Activated CD4-positive, alpha-beta T cell treated with anti-CD3 and anti-CD28 coated beads for 36 hours (primary cell): Measurements from ENCODE around the gene LAMTOR4. TPM values are rescaled to one million over a fixed set of nuclear protein-coding genes. Genes with fewer than 3 reads are reported as not detected.
"Not testable (repeated sequence)": the region's sequence is repeated elsewhere in the genome, so short reads cannot be mapped to it uniquely, and the experiment has no call there.

Experiments used
- ATAC-seq: fragments of 200-7000 bp; cut with Tn5 transposase; one replicate; pipeline ENCODE4 v1.10.0; 2021; ENCODE audit warnings: mild to moderate bottlenecking, moderate library complexity
- CTCF ChIA-PET: fragments of 350-600 bp; sonication (Branson Sonifier 250); formaldehyde crosslinking; loops from one replicate; lab custom pipeline; 2021; ENCODE audit warnings: antibody characterized with exemption; lab: Charles Lee
- POLR2A ChIA-PET: fragments of 350-600 bp; sonication (Branson Sonifier 250); formaldehyde crosslinking; loops from one replicate; lab custom pipeline; 2021; ENCODE audit warnings: antibody characterized with exemption, inconsistent platforms; lab: Charles Lee
- DNase-seq: peaks from one replicate; pipeline ENCODE4 v3.0.0-alpha.2; 2020
- H3K27ac Mint-ChIP-seq: one replicate; pipeline ENCODE4 v1.8.0; 2021; ENCODE audit warnings: mixed read lengths
- H3K27me3 Mint-ChIP-seq: one replicate; pipeline ENCODE4 v1.8.0; 2021; ENCODE audit warnings: mixed read lengths
- H3K36me3 Mint-ChIP-seq: one replicate; pipeline ENCODE4 v1.8.0; 2021; ENCODE audit warnings: low read depth, mixed read lengths
- H3K4me1 Mint-ChIP-seq: one replicate; pipeline ENCODE4 v1.8.0; 2021; ENCODE audit warnings: mixed read lengths
- H3K4me3 Mint-ChIP-seq: one replicate; pipeline ENCODE4 v1.8.0; 2021; ENCODE audit warnings: mild to moderate bottlenecking, moderate library complexity, mixed read lengths
- H3K9me3 Mint-ChIP-seq: one replicate; pipeline ENCODE4 v1.8.0; 2021; ENCODE audit warnings: low read depth, mixed read lengths
- intact Hi-C, 2 experiments: fragments of 100-400 bp; cut with DNase I in 1 of 2; cut with micrococcal nuclease in 1 of 2; formaldehyde crosslinking; loops; one replicate each; pipeline versions ENCODE4 v1.14.2 to v1.15.1; 2022 to 2024; cut with DNase I, micrococcal nuclease
- total RNA-seq, 2 experiments: library from RNA; stranded (reverse); gene quantifications; one replicate each; pipeline ENCODE4 v1.2.3, GENCODE V29; 2021

The LAMTOR4 gene
- total RNA-seq, 2 experiments from 2014 or later: 69.6 to 120 TPM

DNA sequence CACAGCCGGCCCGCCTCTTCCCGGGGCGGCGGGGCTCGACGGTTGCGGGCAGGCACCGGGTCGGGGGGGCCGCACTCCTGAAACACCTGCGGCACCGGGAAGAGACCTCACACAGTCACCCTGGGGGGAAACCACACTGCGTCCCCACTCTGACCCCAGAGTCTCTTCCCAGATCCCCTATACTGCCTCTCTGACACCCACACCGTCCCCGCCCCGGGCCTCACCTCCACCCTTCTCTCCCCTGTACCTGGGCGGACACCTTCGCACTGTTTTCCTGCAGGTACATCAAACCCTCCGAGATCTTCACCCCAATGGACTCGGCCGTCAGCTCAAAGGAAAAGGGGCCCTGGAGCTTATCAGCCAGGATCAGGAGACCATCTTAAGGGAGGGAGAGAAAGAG, 23.1 kb downstream of the LAMTOR4 start:
- no peak overlapping the region for H3K27ac Mint-ChIP-seq

DNA sequence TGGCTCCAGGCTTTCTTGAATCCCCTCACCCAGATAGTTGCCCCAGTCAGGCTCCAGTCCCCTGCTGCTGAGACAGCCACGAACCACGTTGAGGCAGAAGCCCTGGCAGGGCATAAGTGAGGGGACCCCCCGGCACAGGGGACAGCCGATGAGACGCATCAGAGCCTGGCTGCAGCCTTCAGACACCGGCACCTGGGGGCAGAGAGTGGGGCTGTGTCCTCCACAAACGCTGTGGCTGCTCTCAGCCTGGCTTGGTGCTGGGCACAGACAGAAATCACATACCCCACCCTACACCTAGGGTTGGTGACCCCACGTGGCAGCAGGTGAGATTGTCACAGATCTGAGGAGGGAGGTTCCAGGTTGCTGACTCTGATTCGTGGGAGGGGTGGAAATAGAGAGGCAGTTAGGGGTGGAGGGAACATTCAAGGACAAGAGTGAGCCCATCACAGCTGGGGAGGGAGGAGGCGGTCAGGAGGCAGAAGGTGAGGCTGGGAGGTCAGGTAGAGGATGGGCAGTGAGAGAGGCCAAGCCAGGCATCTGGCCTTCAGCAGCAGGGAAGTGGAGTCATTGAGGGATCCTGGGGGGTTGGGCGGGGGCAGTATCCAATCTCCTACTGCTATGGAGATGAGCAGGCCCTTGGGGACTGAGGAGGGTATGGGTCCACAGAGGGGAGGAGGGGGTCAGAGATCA, 25.2 kb downstream of the LAMTOR4 start:
- ChIA-PET POLR2A (no interaction called here), CTCF (interaction anchor here (0.7 kb wide), 1 partner anchor 191 kb away, joined by 4 read pairs; no protein-coding TSS in a partner anchor)
- Mint-ChIP-seq H3K27me3 (peaks cover 3% of the 10 kb centered on the region), H3K4me3 (no peak overlapping the region), H3K27ac (no peak overlapping the region), H3K9me3 (no peaks in the 10 kb centered on the region), H3K4me1 (peaks cover 39% of the 10 kb centered on the region), H3K36me3 (no peaks in the 10 kb centered on the region)
- ATAC-seq: no peak
- intact Hi-C loops: no loop called here
- DNase-seq: no peak

More for the DNA sequence above, 23.1 kb downstream of the LAMTOR4 start:
- intact Hi-C loops: no loop called here
- ChIA-PET CTCF (interaction anchor here (0.6 to 1.0 kb wide), 2 partner anchors 37 to 818 kb away, joined by 3 read pairs; no protein-coding TSS in a partner anchor), POLR2A (interaction anchor here (0.6 kb wide), 1 partner anchor 25 kb away, joined by 3 read pairs; no protein-coding TSS in a partner anchor)
- no peaks in the 10 kb centered on the region for H3K9me3 Mint-ChIP-seq
- DNase-seq (peak; percentile 29), ATAC-seq (no peak)
- H3K27me3 Mint-ChIP-seq: peaks cover 3% of the 10 kb centered on the region
- no peaks in the 10 kb centered on the region for H3K36me3 Mint-ChIP-seq
- H3K4me3 Mint-ChIP-seq: peak overlapping the region; percentile 22
- H3K4me1 Mint-ChIP-seq: peaks cover 54% of the 10 kb centered on the region

DNA sequence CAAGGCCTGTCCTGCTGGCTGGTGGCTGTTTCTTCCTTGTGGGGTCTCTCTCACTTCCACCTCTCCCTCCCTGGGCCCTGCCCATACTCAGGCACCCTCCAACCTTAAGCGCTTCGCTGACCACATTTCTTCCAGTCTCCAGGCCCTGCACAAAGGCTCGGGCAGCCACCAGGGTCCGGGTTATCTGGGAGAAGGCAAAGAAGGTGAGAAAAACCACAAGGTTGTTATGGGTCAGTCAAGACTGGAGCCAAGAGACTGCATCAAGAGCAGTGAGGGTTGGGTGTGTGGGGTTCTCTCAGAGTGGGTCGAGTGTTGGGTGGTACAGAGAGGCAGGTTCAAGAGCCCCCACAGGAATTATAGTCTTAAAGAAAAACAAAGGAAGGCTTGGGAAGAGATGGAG, 25.9 kb downstream of the LAMTOR4 start:
- Mint-ChIP-seq H3K36me3 (no peaks in the 10 kb centered on the region), H3K27ac (no peak overlapping the region), H3K4me3 (no peak overlapping the region), H3K27me3 (peaks cover 3% of the 10 kb centered on the region), H3K9me3 (no peaks in the 10 kb centered on the region), H3K4me1 (peaks cover 34% of the 10 kb centered on the region)
- POLR2A ChIA-PET: no interaction called here
- no peak for DNase-seq
- CTCF ChIA-PET: no interaction called here
- ATAC-seq: no peak
- intact Hi-C loops: no loop called here

DNA sequence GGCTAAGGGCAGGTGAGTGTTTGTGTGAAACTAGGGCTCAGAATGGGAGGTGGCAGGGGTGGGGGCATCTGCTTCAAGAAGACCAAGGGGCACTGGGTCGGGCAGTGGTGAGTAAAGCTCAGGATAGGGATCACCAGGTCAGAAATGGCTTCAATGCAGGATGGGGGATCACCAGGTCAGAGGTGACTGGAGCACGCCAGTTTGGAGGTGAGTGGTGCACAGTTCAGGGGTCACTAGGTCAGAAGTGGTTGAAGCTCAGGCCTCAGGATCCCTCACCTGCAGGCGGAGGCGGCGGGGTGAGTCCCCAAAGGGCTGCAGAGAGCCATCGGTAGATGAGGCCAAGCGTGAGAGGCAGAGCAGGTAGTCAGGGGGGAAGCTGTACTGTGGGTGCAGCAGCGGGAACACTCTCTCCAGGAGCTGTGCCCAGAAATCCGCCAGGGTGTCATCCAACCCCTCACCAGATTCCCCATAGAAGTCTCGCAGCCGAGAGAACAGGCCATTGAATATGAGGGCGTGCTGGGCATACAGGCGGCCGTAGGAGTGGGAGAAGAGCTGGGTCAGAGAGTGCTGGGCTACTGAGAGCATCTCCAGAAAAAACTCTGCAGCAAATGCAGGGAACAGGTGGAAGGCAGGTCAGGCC, 26.7 kb downstream of the LAMTOR4 start:
- DNase-seq (no peak), ATAC-seq (no peak)
- intact Hi-C loops: loop anchor here (5.0 kb wide), 2 partner anchors 42 to 48 kb away; partner anchors contain the start of genes MBLAC1 (in 1 of the 2) and PVRIG (in 1 of the 2)
- Mint-ChIP-seq H3K36me3 (no peaks in the 10 kb centered on the region), H3K27ac (no peak overlapping the region), H3K9me3 (no peaks in the 10 kb centered on the region), H3K27me3 (peaks cover 3% of the 10 kb centered on the region), H3K4me1 (peaks cover 29% of the 10 kb centered on the region), H3K4me3 (no peak overlapping the region)
- POLR2A ChIA-PET: interaction anchor here (0.7 kb wide), 1 partner anchor 9 kb away, joined by 3 read pairs; no protein-coding TSS in a partner anchor
- CTCF ChIA-PET: interaction anchor here (1.0 to 2.3 kb wide), 3 partner anchors 9 to 43 kb away, joined by 5 to 12 read pairs (median 8); no protein-coding TSS in a partner anchor

DNA sequence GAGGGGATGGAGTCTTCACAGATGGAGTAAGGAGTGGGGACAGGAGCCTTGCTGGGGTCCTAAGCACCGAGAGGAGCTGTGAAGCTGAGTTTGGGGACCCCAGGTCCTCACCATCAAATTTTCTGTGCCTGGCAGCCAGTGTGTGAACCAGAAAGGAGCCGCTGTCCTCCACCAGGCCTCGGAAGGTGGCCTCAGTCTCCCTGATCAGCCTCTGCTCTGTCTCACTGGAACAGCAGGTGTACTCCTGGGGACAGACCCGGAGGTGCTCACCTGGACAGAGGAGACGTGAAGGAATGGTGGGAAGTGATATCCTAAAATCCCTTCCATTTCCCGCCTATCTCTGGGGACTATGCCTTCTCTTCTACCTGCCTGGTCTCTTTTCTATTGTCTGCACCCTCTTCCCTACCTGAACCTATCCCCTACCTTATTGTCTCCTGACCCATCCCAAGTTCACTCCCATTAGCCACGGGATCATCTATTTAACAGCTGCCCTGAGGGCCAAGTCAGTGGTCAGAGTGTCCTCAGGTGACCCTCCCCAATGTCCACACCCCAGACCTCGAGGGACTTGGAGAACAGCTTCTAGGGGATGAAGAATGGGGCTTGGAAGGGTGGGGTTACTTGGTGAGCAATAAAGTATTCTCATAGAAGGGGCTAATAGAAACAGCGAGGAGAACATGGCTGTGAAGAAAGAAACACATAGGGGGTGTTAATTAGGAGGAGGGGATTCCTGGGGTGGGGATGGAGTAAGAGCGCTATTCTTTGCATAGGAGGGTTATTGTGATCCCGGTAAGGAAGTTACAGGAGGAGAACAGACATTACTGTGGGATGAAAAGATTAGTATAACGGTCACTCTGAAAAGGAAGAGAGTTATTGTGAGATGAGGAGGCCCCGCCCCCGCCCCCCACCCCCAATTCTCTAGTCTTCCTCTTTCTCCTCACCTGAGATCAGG, 27.7 kb downstream of the LAMTOR4 start:
- ChIA-PET CTCF (interaction anchor here (1.0 to 2.3 kb wide), 9 partner anchors 10 to 529 kb away, joined by 3 to 13 read pairs (median 5); no protein-coding TSS in a partner anchor), POLR2A (interaction anchor here (0.6 to 1.7 kb wide), 6 partner anchors 9 to 578 kb away, joined by 3 to 8 read pairs (median 4); partner anchors contain the start of genes LAMTOR4 and TMEM225B)
- H3K36me3 Mint-ChIP-seq: no peaks in the 10 kb centered on the region
- H3K27ac Mint-ChIP-seq: peak overlapping the region; percentile 29
- H3K4me3 Mint-ChIP-seq: peak overlapping the region; percentile 76
- peaks cover 3% of the 10 kb centered on the region for H3K27me3 Mint-ChIP-seq
- intact Hi-C loops: loop anchor here (1.0 to 5.0 kb wide), 8 partner anchors 18 to 436 kb away; partner anchors contain the start of genes LAMTOR4 (in 2 of the 2), TRAPPC14 (in 2 of the 2), MBLAC1 (in 1 of the 2) and MOSPD3 (in 1 of the 2)
- ATAC-seq (no peak), DNase-seq (no peak)
- H3K4me1 Mint-ChIP-seq: peaks cover 31% of the 10 kb centered on the region
- H3K9me3 Mint-ChIP-seq: no peaks in the 10 kb centered on the region

DNA sequence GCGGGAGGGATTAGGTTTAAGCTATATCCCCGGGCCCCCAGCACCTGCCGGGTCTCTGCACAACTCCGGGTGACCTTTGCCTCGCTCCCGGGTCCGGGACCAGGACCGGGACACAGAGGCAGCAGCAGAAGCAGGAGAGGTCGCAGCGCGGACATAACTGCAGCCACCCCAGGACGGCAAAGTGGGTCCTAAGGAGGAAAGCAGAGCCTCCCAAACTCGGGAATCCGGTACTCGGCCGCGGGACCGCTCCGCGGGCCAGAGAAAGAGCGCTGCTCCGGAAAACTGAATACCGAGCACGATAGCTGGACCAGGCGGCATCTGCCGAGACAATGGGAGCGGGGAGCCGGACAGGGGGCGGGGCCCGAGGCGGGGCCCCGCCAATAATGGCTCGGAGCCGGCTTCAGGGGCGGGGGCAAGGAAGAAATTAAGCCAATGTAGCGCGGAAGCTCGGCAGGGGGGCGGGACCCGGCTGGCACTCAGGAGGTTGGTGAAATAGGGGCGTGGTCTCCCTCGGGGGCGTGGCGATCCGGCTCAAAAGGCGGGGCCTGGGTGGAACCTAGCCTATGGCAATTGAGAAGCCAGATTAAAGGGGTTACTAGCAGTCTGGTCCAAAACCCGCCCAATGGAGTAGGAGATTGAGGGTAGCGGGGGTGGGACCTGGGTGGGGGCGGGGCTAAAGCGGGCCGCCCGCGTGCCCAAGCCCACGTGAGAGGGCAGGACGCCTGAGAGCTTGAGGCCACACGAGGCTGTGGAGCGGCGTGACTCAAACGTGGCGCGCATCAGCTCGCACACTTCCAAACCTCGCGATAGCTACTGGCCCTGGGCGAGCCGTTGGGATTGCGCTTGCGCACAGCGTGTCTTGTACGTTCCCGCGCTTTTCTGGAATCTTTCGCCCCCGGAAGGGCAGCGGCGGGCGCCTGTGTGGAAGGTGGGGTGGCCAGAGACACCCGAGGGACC, 28.6 kb downstream of the LAMTOR4 start, which contains the start of the genes GPC2 and STAG3:
Gene GPC2, minus strand, starts transcription at position 337 of the 957 bp plus-strand sequence. Its CDS starts 182 bp downstream, at position 155.
Gene STAG3, plus strand, starts transcription at position 874 of the 957 bp plus-strand sequence. CDS start 2,639 bp downstream, outside the sequence.
- intact Hi-C loops: loop anchor here (1.0 to 5.0 kb wide), 8 partner anchors 19 to 435 kb away; partner anchors contain the start of genes LAMTOR4 (in 2 of the 2), TRAPPC14 (in 2 of the 2), MBLAC1 (in 1 of the 2) and MOSPD3 (in 1 of the 2)
- Mint-ChIP-seq H3K4me1 (peaks cover 39% of the 10 kb centered on the region), H3K27ac (peak within 1 kb of the TSS; percentile 65), H3K27me3 (peaks cover 3% of the 10 kb centered on the region), H3K9me3 (no peaks in the 10 kb centered on the region), H3K36me3 (no peaks in the 10 kb centered on the region), H3K4me3 (peak within 1 kb of the TSS; percentile 76)
- ChIA-PET POLR2A (interaction anchor here (0.6 to 1.7 kb wide), 6 partner anchors 10 to 579 kb away, joined by 3 to 8 read pairs (median 4); partner anchors contain the start of genes LAMTOR4 and TMEM225B), CTCF (interaction anchor here (0.9 to 2.3 kb wide), 8 partner anchors 9 to 528 kb away, joined by 3 to 13 read pairs (median 4); partner anchors contain the start of gene GAL3ST4)
- DNase-seq (peak; percentile 99), ATAC-seq (peak; percentile 89)

DNA sequence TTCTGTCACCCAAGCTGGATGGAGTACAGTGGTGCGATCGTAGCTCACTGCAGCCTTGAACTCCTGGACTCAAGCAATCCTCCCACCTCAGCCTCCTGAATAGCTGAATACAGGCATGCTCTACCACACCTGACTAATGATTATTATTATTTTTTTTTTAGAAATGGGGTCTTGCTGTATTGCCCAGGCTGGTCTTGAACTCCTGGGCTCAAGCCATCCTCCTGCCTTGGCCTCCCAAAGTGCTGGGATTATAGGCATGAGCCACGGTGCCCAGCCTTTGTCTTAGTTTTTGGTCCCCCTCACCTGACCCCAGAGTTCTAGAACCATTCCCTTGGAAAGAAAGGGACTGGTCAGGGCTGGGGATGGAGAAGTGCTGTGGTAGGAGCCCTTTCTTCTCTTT, 31.4 kb downstream of the LAMTOR4 start:
- Mint-ChIP-seq H3K4me3 (peak overlapping the region; percentile 48), H3K27ac (peak overlapping the region; percentile 58), H3K4me1 (peaks cover 47% of the 10 kb centered on the region)
- ATAC-seq, DNase-seq, intact Hi-C loops, H3K9me3 Mint-ChIP-seq, H3K36me3 Mint-ChIP-seq, H3K27me3 Mint-ChIP-seq: not testable (repeated sequence)
- ChIA-PET CTCF (interaction anchor here (0.7 to 1.3 kb wide), 6 partner anchors 8 to 47 kb away, joined by 3 to 5 read pairs (median 3); partner anchors contain the start of gene GAL3ST4), POLR2A (interaction anchor here (0.6 to 1.2 kb wide), 2 partner anchors 12 to 249 kb away, joined by 3 read pairs; partner anchors contain the start of genes GAL3ST4 and MEPCE)

DNA sequence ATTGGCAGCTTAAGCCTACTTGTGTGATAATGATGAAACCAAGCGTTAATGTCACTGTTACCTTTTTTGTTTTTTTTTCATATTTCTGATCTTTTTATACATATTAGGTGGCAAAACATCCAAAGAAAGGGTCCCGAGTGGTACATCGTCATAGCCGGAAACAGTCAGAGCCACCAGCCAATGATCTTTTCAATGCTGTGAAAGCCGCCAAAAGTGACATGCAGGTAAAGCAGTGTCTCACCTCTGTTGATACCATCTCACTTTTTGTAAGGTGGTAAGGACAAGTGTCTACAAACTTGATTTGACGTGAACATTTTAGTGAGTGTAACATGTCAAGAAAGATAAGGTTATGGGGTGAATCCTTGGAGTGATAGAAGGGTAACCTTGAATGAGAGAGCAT, 33.9 kb downstream of the LAMTOR4 start:
- H3K36me3 Mint-ChIP-seq, H3K9me3 Mint-ChIP-seq, intact Hi-C loops, ATAC-seq, POLR2A ChIA-PET, H3K4me3 Mint-ChIP-seq, DNase-seq, H3K27me3 Mint-ChIP-seq: not testable (repeated sequence)
- Mint-ChIP-seq H3K27ac (peak overlapping the region; percentile 28), H3K4me1 (peaks cover 37% of the 10 kb centered on the region)
- CTCF ChIA-PET: interaction anchor here (1.0 kb wide), 1 partner anchor 56 kb away, joined by 3 read pairs; the partner anchor contains the start of gene MBLAC1

DNA sequence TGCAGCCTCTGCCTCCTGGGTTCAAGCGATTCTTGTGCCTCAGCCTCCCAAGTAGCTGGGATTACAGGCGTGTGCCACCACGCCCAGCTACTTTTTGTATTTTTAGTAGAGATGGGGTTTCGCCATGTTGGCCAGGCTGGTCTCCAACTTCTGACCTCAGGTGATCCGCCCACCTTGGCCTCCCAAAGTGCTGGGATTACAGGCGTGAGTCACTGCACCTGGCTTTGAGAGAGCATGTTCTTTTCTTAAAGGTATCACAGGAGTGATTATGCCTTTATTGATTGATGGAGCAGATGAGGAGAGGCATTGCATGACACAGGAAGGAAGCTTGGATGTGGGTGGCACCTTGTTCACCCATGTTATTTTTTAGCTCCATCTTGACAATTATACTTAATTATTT, 34.4 kb downstream of the LAMTOR4 start:
- H3K9me3 Mint-ChIP-seq, DNase-seq, H3K27ac Mint-ChIP-seq, POLR2A ChIA-PET, H3K36me3 Mint-ChIP-seq, H3K4me3 Mint-ChIP-seq, intact Hi-C loops, H3K27me3 Mint-ChIP-seq, ATAC-seq: not testable (repeated sequence)
- CTCF ChIA-PET: interaction anchor here (0.7 kb wide), 1 partner anchor 10 kb away, joined by 5 read pairs; no protein-coding TSS in a partner anchor
- H3K4me1 Mint-ChIP-seq: peaks cover 34% of the 10 kb centered on the region
